Stimulated activated CD8-positive, alpha-beta memory T cell treated with anti-CD3 and anti-CD28 coated beads, Interleukin-2, amount 100 ng/mL, for 1 hour (primary cell): ENCODE data around the gene PPL.

Experiments
- DNase-seq, 2 donors: peaks; one replicate each; pipeline ENCODE4 v3.0.0-alpha.2; 2020; ENCODE audit warnings: low read depth in 2 of 2

The PPL gene

DNA sequence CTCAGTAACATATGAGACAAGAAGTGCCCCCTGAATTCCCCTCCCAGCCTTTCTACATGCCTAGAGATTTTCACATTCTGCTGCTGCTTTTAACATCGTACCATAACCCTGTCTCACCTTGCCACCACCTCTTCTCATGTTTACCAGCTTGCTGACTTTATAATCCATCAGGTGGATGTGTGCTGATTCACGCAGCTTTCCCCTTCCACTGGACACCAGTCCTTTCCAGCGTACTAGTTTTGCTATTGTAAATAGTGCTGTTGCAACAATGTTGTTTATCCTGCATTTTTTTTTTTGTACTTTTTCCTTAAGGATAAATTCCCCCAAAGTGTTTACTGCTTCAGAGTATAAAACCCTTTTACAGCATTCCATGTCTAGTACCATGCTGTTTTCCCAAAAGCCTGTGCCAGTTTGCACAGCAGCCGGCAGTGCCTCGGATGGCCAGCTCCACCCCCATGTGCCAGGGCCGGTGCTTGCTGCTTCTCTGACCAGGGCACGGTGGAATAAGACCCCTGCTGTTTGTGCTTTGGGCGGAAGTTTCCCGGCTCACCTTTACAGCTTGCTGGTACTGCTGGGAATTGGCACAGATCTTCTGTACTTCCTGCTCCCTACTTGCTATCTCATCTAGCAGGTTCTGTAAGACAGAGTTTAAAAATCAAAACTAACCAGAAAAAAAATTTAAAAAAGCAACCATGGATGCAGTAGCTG is 48.4 kb downstream of the PPL start:
- no peak for DNase-seq

DNA sequence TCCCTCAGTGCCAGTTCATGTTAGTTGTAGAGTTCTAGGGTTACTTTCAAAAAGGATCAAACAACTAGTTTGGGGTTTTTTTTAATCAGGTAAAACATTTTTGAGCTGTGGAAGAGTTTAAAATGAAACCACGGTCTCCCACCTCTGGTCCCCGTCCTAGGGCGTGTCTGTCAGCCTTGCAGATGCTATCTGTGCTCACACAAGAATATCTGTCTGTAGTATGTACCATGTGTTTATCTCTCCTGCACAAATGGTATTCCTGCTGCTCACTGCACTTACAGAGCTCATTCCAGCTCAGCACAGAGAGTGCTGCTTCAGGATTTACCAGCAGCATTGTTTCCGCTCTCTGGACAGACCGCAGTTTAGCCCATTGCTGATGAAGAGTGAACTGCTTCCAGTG is 50.8 kb downstream of the PPL start:
- DNase-seq, result no peak

DNA sequence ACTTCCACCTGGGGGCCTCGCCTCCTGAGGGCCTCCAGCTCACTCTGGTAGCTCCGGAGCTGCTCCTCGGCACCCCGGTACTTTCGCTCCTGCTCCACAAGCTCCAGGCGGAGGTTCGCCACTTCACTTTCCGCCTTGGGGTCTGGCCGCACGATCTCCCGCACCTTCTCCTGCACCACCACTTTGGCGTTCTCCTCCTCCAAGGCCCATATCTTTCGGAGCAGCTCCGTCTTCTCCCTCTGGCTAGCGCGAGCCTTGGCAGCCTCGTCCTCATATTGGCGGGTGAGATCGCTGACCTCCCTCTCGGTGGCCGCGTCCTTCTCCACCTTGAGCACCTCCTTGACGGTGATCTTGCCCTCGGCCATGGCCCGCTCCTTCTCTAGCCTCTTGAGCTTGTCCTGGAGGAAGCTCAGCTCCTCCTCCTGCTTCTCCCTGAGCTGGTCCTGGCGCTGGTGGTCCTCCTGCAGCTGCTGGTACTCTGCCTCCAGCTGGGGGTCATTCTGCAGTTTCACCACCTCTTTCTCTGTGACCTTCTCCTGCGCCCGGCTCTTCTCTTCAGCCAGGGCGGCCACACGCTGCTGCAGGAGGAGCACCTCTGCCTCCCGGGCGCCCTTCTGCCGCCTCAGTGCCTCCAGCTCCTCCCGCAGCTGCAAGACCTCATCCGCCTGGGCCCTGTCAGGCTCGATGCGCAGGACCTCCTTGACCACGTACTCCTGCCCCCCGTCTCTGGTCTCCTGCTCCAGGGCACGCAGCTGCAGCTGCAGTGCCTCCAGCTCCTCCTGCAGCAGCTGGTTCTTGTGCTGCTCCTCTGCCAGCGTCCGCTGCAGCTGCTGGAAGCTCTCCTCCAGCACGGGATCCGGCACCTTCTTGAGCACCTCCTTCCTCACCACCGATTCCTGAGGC is 51.7 kb downstream of the PPL start:
- no peak for DNase-seq

DNA sequence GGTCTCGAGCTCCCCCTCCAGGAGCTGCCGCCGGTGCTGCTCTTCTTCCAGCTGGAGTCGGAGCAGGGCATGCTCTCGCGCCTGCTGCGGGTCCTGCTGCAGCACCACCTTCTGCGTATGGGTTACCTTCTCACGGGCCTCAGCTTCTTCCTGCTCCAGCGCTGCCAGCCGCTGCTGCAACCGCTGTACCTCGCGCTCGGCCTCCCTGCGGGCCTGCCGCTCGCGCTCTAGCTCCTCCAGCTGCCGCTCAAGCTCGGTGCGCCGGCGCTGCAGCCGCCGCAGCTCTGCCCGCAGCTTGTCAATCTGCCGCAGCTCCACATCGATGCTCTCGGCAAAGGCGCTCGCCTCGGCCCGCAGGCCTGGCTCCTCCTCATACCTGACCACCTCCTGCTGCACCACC is 52.7 kb downstream of the PPL start:
- DNase-seq, result no peak

GRCh38 chr16:4883501-4883900 is 53.4 kb downstream of the PPL start:
- DNase-seq, result no peak

- no peak for DNase-seq
Measured at GRCh38 chr16:4882633-4883285, 54.2 kb downstream of the PPL start.

DNA sequence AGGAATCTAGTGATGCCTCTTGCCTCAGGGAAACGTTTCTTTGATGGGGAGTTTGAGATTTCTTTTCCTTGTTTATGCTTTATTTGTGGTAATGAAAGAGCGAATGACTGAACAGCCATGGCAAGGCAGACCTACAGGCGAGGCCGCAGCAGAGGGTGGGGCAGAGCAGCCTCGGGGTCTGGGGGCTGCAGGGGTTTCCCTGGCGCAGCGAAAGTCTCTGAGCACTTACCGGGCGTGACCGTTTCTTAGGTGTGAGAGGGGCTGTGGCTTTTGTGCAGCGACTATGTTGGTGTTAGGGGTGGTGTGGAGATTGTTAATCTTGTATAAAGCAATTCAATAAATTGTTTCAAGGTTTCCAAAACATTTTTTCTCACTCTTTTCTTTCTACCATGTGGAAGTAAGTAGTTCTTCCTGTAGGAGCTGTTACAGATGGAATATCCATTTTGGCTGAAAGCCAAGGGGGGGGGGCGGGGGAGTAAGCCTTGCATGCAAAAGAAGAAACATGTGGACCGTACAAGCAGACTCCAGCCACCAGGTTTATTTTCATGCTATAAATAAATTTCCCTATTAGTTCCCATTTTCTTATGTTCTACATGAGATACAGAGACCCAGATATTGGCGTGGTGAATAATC is 54.8 kb downstream of the PPL start:
- no peak for DNase-seq

DNA sequence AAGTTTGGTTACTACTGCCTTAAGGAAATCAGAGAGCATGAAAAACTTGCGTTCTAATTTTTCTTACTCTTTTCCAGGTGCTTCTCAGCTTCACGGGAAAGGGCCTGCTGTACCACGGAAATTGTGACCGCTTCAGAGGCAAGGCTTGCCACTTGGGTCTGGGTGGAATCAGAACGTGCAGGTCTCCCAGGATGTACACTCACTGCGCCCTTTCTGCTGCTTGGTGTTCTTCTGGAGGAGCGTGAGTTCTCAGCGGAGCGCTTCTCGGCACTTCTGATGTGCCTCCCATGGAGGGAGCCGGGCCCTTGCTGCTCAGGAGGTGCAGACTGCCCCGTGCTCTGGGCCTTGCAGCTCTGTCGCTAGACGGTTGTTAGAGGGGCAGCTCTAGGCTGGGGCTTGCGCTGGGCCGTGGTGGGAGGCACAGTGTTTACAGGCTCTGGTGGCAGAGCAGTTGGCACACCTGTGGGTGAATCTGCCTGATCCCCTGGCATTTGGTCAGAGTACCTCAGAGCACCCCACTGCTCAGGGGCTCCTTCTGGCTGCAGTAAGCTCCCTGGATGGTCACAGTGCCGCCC is 56.9 kb downstream of the PPL start:
- DNase-seq, result no peak

- no peak for DNase-seq
Measured at GRCh38 chr16:4879049-4879448, 57.9 kb downstream of the PPL start.

DNA sequence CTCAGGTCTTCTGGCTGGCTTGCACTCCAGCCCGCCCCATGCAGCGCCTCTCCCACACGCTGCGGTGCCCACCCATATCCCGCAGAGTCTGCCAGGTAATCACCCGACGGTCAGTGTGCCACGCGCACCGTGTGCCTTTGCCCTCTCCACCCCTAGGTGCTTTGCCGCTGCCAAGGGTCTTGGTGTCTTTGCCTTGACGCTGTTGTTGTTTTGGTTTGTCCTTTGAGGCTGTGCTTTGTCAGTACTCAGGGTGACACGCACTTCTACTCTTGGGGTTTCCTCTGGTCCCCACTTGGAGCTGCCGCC is 59.6 kb downstream of the PPL start:
- no peak for DNase-seq

DNA sequence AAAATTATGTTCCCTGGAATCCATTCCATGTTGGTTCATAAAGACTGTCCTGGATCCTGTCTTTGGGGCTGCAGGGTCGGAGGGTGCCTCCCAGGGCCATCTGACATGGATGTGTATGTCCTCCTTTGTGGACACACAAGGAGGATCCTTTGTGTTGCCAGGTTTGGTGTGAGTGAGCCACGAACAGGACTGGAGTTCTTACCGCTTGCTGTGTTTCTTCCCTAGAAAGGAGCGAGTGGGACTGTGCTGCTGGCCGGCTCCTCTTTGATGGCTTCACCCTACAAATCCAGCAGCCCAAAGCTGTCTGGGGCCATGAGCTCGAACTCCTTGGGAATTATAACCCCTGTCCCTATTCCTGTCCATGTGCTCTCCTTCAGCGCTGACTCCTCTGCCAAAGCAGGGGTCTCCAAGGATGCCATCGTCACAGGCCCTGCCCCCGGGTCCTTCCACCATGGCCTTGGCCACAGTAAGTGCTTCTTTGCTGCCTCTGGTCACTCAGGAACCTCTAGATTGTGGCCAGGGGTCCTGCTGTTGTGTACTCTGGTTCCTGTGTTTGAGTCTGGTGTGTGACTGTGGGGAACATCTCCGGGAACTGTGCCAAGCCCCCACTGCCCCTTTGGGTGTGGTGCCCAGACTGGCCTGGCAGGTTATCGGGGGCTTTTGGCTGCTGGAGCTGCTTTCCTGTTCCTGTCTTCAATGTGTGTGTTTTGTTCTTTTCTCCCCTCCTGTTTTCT is 60.1 kb downstream of the PPL start:
- DNase-seq, result no peak

GRCh38 chr16:4874666-4875065 is 62.3 kb downstream of the PPL start:
- no peak for DNase-seq

DNA sequence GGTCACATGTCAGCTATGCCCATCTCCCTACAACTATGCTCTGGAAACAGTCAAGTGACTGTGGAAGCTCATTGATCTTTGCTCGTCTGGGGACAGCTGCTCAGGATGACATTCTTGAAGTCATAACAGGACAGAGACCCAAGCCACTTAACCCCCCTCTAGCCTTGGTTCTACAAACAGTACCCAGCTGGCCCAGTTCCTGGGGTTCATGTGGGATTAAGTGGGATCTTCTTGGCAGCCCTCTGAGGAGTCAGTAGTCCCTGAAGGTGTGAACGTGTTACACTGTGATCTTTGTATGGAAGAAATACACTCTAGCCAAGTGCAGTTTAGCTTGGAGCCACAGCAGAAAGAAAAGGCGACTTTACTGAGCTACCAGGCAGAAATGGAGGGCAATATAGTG is 63.9 kb downstream of the PPL start:
- no peak for DNase-seq

- no peak for DNase-seq
Measured at GRCh38 chr16:4871071-4871470, 65.9 kb downstream of the PPL start.

DNA sequence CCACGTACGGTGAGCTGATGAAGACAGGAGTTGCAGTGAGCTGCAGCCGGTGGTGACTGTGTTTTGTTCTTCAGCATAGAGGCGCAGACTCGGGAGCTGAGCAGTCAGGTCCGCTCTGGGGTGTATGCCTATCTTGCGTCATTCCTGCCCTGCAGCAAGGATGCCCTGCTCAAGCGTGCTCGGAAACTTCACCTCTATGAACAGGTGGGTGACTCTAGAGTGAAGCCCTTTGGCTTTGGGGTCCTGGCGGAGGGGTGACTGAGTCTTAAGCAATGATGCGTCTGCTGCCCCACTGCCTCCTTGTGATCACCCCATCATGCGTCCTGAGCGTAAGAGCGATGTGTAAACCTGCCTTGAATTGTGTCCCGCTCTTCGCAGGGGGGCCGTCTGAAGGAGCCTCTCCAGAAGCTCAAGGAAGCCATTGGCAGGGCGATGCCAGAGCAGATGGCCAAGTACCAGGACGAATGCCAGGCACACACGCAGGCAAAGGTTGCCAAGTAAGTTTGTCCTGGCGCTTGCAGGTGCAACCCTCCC is 66.7 kb downstream of the PPL start:
- DNase-seq, result no peak

DNA sequence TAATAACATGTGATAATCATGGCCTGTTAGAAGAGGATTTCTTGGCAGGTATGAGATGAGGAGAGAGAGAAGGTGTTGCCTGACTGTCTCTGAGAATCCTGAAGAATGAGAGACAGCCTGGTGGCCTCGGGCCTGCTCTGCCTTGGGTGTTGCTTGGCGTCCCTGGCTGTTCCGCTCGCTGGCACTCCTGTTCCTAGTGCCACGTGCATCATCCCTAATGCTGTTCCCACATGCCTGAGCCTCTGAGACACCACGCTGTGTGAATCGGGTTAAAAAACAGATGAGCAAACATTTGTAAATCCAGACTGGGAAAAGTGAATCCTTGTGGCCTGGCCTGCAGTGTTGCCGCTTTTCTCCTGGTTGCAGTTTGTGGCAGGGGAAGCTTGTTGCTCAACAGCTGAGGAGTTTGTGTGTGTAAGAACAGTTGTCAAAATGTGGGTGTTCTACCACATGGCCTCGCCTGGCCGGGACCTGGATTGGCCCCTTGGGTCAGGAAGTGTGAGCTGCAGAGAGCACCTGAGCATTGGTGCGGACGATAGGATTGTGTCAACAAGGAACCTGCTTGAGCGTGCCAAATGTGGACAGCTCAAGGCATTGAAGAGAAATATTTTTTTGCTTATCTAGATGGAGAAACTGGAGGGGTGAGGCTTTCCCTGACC is 67.7 kb downstream of the PPL start:
- DNase-seq, result no peak

- no peak for DNase-seq
Measured at GRCh38 chr16:4868535-4868934, 68.4 kb downstream of the PPL start.

DNA sequence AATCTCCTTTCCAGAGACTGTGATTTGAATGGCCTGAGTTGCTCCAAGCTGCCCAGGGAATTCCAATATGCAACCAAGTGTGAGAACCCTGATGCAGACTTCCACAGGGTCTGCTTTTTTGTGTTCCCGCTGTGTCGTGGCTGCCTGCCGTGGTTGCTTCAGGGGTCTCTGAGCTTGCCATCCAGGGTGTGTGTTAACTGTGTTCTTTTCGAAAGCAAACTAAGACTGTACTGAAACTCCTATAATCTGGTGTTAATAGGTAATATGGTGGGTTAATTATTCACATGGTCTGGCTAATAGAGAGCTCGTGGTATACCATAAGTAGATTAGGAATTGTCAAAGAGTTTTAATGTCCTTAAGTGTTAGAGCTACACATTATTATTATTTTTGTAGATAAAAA is 68.9 kb downstream of the PPL start:
- DNase-seq, result no peak

GRCh38 chr16:4866586-4866985 is 70.4 kb downstream of the PPL start:
- DNase-seq, result no peak

- DNase-seq, result no peak
Measured at GRCh38 chr16:4865231-4865860, 71.6 kb downstream of the PPL start.
